Colon (tissue), 2 donors: ENCODE data around the gene NRG3.
"Not testable (repeated sequence)": the region's sequence is repeated elsewhere in the genome, so short reads cannot be mapped to it uniquely, and the experiment has no call there.

Experiments used
- FAIRE-seq: peaks from 2 replicates; lab custom pipeline; 2012; peaks lifted over from hg19 to GRCh38; lab: Jason Lieb, UNC
- donor health status: control.
- donor health status: control.

NRG3 gene

GRCh38 chr10:82922755-82923154 is 1047.8 kb downstream of the NRG3 start:
- no peak for FAIRE-seq

DNA sequence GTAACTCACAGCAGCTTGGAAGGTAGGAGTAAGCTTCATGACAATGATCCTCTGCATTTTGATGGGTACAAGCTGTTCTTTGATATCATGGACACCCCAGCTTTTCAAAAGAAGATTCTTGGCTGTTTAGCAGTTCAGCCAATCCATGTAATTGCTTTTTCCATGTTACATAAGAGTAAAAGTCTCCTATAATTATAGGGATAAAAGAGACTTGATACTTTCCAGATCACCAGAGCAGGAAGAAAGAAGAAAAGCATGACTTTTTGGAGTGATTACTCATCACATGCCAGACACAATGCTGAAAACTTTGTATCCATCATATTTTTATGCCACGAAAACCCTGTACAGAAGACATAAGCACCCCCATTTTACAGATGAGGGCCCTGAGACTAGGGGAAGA is 1049.7 kb downstream of the NRG3 start:
- FAIRE-seq: no peak

- no peak for FAIRE-seq
These were observed 1050.6 kb downstream of the NRG3 start for GRCh38 chr10:82925547-82925946.

DNA sequence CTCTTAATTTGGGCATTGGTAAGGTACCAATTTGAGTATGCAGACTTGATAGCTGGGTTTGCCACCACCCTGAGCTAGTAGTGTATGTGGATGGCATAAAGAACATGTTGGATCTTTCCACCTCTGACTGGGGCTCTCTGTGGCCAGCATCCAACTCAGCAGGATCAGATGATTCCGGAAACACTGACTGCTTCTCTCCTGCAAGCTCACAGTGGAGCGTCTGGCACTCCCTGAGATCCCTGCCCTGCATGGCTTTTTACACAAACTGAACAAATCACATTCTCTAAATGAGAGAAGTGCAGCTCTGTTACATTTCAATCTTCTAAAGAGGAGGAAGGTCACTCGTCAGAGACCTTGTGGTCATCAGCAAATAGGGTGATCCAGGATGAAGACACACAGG is 1057.5 kb downstream of the NRG3 start:
- no peak for FAIRE-seq

DNA sequence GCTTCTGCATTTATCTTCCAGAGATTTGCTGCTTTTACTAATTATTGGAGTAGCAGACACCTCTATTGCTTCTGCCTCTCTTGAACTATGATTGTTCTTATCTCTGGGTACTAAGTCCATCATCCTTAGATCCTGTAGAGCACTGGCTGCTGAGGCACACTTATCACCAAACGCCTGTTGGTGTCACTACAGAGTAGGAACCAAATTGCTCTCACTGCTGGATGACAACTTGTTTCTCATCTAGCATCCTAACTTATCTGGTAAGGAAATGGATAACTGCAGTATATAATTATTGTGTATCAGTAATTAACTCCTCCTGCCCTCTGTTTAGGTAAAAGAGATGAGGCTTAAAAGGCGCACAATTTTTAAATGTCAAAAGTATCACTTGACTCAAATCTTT is 1059.4 kb downstream of the NRG3 start:
- no peak for FAIRE-seq

DNA sequence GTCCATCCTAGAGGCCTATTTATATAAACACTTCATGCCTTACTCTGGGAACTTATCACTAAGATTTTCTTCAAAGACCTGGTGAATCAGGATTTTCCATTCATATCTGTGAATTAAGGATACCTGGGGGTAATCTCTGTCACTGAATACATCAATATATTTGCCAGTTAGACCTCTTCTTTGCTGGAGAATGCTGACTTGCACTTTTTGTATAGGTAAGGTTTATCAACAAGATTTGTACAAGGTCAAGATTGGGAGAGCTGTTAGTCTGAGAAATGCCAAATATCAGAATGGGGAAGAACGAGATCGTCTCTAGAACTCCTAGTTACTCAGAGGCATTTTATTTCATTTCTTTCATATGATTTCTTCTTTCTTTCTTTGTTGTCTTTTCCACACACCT is 1060.0 kb downstream of the NRG3 start:
- FAIRE-seq: no peak

DNA sequence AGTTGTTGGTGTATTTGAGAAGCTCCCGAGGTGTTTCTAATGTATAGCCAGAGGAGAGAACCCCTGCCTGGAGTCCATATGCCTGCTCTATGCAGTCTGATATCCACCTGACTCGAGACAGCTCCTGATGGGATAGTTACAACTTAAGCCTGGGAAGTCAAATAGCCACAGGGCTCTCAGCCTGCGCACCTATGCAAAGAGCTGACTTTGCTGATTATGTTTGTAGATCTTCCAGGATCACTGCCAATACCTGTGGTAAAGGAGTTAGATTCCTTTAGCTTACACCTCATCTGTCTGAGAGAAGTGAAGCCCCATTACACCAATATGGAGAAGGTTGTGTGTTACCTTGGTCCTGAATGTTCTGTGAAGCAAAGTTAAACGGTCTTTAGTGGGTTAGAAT is 1063.3 kb downstream of the NRG3 start:
- no peak for FAIRE-seq

DNA sequence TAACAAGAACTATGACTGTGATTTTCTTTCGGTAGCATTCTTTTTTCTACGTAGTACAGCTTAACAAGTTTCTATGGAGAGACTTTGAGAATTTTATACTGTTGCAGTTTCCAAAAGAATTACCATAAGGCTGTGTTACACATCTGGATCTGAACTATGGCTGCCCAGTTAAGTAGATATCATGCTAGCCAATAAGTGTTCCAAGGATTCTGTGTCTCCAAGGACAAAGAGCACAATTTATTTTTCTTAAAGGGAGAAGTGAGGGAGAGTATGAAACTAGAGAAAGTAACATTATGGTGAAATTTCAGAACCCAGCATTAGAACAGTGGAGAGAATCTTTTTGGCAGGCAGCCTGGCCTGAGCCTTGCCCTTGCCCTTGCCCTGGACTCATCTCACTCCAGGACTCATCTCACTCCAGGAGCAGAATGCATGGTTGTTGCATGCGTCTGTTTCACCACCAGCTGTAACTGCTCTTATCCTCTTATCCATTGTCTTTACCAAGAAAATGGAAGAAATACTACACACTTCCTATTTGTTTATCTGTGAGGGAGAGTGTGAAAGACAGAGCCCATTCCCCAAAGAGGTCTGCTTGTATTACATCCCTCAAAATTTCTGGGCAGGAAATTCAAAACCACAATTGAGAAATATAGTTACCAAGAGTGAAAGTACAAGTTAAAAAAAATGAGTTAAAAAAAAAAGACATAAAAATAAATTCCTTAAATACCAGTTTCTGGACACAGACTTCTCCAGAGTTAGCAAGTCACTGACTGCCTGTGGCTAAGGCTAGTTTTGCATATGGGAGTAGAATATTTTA is 1067.5 kb downstream of the NRG3 start:
- FAIRE-seq: no peak

GRCh38 chr10:82943142-82943541 is 1068.1 kb downstream of the NRG3 start:
- no peak for FAIRE-seq

DNA sequence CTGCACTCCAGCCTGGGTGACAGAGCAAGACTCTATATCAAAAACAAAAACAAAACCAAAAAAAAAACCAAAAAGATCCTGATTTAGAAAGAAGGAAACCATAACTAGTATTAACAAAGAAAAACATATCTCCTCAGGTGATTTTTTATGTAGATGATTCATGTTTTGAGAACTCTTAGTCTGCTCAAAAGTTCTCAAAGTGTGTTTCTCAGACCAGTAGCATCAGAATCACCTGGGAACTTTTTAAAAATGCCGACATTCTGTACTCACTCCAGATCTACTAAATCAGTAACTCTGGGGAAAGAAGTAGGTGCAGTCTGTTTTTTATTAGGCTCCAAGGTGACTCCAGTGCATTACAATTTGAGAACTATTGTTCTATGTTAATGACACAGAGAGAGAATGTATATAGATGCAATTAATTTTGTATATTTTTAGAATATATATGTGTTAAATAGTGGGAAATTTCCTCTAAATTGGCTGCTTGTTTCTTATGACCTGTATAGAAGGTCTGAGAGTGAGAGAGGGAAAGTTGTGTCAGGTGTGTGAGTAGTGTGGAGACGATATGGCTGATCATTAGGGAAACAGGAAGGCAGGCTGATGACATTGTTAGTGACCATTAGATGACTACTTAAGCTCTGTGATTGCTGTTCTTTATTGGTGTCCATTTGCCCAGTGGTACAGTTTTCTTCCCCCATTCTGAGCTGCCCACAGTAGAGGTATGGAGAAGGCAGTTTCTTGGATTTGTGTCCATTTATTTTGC is 1075.0 kb downstream of the NRG3 start:
- FAIRE-seq: no peak

GRCh38 chr10:82953331-82953730 is 1078.3 kb downstream of the NRG3 start:
- FAIRE-seq: no peak

DNA sequence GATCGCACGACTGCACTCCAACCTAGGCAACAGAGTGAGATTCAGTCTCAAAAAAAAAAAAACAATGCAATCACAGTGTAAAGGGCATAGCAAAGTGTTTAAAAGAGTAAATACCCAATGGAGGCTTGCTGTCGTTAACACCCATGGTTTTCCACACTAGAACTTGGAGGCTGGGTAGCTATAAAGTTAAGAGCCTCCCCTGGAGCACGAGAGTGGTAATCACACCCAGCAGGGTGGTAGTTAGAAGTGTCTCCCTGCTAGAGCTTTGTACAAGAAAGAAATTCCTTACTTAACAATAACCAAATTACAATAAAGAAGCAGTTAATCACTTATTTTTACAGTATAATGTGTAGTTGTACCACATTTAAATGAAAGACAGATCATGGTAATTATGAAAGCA is 1078.9 kb downstream of the NRG3 start:
- no peak for FAIRE-seq

- not testable (repeated sequence) for FAIRE-seq
These were observed 1085.5 kb downstream of the NRG3 start for GRCh38 chr10:82960421-82961060.

GRCh38 chr10:82961864-82962263 is 1086.9 kb downstream of the NRG3 start:
- no peak for FAIRE-seq

DNA sequence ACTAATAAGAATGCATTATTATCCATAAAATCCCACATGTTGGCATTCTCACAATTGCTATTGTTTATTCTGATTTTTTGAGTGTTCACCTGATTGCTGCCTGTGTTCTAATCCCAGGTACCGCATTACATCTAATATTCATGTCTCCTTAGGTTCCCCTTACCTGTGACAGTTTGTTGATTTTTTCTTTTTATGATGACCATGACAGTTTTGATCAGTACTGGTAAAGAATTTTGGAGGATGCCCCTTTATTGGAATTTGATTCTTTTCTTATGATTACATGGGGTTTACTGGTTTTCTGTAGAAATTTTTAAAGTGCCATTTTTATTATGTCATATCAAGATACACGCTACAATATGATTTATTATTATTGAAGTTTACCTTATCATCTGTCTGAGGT is 1091.1 kb downstream of the NRG3 start:
- FAIRE-seq: no peak

DNA sequence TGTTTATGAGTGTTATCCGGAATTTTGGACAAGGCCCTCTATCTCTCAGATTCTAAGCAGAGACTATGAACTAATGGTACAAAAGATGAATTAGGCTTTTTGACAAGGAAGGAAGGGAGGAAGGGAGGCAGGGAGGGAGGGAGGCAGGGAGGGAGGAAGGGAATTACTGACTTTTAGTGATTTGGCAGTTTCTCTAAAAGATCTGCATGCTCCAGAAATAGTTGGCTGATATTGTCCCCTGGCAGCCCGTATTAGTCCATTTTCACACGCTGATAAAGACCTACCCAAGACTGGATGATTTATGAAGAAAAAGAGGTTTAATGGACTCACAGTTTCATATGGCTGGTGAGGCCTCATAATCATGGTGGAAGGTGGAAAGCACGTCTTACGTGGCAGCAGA is 1093.5 kb downstream of the NRG3 start:
- no peak for FAIRE-seq

- FAIRE-seq: no peak
These were observed 1094.4 kb downstream of the NRG3 start for GRCh38 chr10:82969405-82969804.

DNA sequence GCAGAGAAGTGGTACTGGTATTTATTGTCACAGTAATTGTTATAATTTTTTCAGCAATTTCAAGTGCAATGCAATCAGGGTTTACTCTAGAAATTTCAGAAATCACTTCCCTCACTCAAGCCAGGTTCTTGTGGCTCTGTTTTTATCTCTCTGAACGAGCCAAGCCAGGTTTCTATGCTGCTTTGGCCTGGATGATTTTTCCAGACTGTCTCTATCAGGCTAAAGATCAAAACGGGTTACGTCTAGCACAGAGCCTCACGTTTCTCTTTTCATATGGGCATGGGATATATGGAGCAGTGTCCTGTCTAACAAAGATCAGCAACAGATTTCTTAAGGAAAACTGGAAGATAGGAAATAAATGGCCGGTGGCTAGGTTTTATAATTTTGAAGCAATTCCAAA is 1105.3 kb downstream of the NRG3 start:
- no peak for FAIRE-seq

- no peak for FAIRE-seq
These were observed 1106.2 kb downstream of the NRG3 start for GRCh38 chr10:82981137-82981723.

DNA sequence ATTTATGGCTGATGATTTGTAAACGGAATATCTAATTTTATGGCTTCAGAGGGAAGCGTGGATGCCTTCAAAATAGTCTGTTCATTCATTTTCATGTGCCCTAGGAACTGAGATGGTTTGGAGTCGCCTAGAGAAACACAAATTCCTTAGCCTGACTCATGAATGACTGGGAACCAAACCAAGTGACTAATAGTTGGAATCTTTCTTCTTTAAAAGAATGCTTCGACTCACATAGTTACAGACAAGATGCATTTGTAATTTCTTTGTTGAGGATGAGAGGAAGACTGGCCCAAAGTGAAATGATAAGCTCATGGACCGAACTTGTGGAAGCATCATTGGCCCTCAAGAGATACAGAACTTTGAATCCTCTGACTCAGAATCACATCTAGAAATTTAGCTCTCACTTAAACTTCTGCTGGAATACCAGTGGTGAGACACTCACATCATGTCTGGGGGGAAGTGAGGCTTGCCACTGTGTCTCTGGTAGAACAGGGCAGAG is 1107.2 kb downstream of the NRG3 start:
- FAIRE-seq: no peak

GRCh38 chr10:82986216-82986615 is 1111.2 kb downstream of the NRG3 start:
- no peak for FAIRE-seq

DNA sequence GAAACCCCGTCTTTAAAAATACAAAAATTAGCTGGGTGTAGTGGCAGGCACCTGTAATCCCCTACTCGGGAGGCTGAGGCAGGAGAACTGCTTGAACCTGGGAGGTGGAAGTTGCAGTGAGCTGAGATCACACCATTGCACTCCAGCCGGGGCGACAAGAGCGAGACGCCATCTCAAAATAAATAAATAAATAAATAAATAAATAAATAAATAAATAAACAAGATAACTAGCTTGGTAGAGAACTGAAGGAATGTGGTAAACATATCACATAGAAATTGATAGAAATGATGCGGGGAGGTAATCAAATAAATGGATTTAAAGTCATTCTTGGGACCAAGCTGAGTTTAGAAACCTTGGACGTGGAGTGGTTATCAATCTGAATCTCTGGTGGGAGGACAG is 1131.5 kb downstream of the NRG3 start:
- not testable (repeated sequence) for FAIRE-seq

- FAIRE-seq: no peak
These were observed 1132.5 kb downstream of the NRG3 start for GRCh38 chr10:83007510-83007909.
